GM23248 (cell line): ENCODE results near the gene ACSM2B.
"Not testable (repeated sequence)": the region's sequence is repeated elsewhere in the genome, so short reads cannot be mapped to it uniquely, and the experiment has no call there.

Experiments used
- EZH2 ChIP-seq: fragments of 200-600 bp; sonication (generic); IDR thresholded peaks from 2 replicates; pipeline ENCODE4 v1.6.1; 2018; ENCODE audit warnings: antibody characterized with exemption, mild to moderate bottlenecking; ENCODE audit not compliant: insufficient read depth, poor library complexity, severe bottlenecking
- EZH2phosphoT487 ChIP-seq: fragments of 200-600 bp; sonication (generic); IDR thresholded peaks from 2 replicates; pipeline ENCODE4 v1.6.1; 2018; ENCODE audit warnings: antibody characterized with exemption, moderate library complexity, mild to moderate bottlenecking, low read depth; ENCODE audit not compliant: insufficient read depth

GRCh38 chr16:20554689-20555088, 21.5 kb downstream of the ACSM2B start:
- not testable (repeated sequence) for TF ChIP-seq EZH2, EZH2phosphoT487
